ENCODE measurements around the gene NTM. TPM values are rescaled to one million over a fixed set of nuclear protein-coding genes. Genes with fewer than 3 reads are reported as not detected.
A peak's percentile ranks its signal among the peaks of the same experiment; 100 is the strongest.

Gene NTM
- polyA plus RNA-seq, 1 donor (not counting 4 experiments of a cell fraction or from before 2014, with no cell fraction given): 47.9 TPM

DNA sequence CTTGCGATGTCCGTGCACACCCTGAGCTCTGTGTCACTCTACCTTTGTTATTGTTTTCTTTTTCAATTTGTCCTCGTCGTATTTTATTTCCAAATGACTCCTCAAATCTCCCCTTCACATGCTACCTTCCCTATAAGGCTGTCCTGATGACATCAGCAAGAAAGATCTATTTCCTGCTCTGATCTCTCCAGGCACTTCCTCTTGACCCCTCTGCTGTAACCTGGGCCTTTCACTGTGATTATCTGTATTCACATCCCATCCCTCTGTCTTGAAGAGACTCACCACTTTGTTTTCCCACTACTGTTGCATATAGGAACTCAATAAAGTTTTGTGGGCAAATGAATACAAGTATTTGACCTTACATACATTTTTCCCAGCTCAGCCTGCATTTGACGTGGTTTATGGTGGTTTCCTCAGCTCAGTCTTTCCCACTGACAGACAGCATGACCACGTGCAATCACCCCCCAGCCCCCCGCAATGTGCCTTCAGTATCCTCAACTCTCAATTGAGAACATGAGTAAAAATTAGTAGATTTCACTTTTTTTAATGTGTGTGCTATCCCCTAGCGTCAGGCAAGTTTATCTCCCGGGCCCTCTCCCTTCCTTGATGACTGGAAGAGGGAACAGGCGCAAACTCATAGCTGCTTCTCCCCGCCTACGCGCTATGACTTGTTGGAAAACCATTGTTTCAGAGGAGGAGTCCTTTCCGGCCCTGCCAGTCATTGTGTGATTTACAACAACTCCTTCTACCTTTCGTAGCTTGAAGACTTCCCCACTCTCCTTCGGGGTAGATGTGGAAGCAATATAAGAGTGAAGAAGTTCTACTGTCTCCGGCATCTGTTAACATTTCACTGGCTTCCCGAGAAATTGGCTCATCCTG lies 498.5 kb downstream of the NTM start:
- FAIRE-seq: peak; percentile 36

DNA sequence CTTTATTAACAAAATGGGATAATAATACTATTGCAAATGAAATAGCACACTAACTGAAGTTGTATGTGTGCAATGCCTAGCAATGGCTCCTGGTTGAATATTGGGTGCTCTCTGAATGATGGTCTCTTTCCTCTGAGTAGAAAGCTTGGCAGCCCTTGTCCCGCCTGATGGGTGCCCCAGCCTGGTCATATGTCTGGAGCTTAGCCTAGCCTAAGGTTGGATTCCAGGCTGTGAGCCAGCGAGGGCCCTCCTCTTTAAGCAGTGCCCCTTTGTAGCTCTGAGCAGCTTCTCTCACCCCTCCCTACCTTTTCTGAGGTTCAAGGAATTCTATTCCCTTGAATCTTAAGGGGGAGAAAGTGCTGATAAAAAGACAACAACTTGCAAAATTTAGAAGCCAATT lies 499.9 kb downstream of the NTM start:
- Histone ChIP-seq H3K27me3 (ENCODE audit: control insufficient read depth, extremely low read depth, insufficient read depth, low read length) (no peaks in the 10 kb centered on the region), H3K79me2 (ENCODE audit: control insufficient read depth, insufficient read depth, low read length) (no peaks in the 10 kb centered on the region), H3K4me1 (ENCODE audit: control insufficient read depth, extremely low read depth, insufficient read depth, low read length) (peaks cover 7% of the 10 kb centered on the region), H3K9me3 (ENCODE audit: control insufficient read depth, low read depth, low read length) (no peaks in the 10 kb centered on the region), H3K27ac (ENCODE audit: control insufficient read depth, insufficient read depth, low read length) (no peak overlapping the region), H3K4me2 (ENCODE audit: control insufficient read depth, extremely low read depth, insufficient read depth, low read depth, low read length) (no peak overlapping the region), H3K36me3 (ENCODE audit: control insufficient read depth in 2 of 2, extremely low read depth in 1 of 2, insufficient read depth in 2 of 2, low read length in 2 of 2) (no peaks in the 10 kb centered on the region), H2AFZ (ENCODE audit: control insufficient read depth, low read length) (no peak overlapping the region), H3K4me3 (ENCODE audit: control insufficient read depth in 2 of 3, extremely low read depth in 1 of 3, insufficient read depth in 2 of 3, low read depth in 1 of 3, low read length in 3 of 3) (no peak overlapping the region), H3K9me1 (ENCODE audit: control insufficient read depth, extremely low read depth, insufficient read depth, low read length) (no peaks in the 10 kb centered on the region), H3K9ac (ENCODE audit: control insufficient read depth, extremely low read depth, insufficient read depth, low read length) (no peak overlapping the region), H4K20me1 (ENCODE audit: control insufficient read depth, extremely low read depth, insufficient read depth, low read length) (no peaks in the 10 kb centered on the region)
- DNase-seq (ENCODE audit: low read depth, low spot score): no peak
- FAIRE-seq: no peak
- dilution Hi-C loops (cut with MboI; ENCODE audit: extremely low pct_ligation_motif_present, low sequenced_read_pairs): no loop called here
- TF ChIP-seq EZH2 (IDR thresholded peaks at IDR 0.05; ENCODE audit: low read length): no peak
- TF ChIP-seq, protein P1, sequence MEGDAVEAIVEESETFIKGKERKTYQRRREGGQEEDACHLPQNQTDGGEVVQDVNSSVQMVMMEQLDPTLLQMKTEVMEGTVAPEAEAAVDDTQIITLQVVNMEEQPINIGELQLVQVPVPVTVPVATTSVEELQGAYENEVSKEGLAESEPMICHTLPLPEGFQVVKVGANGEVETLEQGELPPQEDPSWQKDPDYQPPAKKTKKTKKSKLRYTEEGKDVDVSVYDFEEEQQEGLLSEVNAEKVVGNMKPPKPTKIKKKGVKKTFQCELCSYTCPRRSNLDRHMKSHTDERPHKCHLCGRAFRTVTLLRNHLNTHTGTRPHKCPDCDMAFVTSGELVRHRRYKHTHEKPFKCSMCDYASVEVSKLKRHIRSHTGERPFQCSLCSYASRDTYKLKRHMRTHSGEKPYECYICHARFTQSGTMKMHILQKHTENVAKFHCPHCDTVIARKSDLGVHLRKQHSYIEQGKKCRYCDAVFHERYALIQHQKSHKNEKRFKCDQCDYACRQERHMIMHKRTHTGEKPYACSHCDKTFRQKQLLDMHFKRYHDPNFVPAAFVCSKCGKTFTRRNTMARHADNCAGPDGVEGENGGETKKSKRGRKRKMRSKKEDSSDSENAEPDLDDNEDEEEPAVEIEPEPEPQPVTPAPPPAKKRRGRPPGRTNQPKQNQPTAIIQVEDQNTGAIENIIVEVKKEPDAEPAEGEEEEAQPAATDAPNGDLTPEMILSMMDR (optimal IDR thresholded peaks at IDR 0.05 in 1 of 3, IDR thresholded peaks at IDR 0.05 in 1 of 3, conservative IDR thresholded peaks at IDR 0.05 in 1 of 3; ENCODE audit: extremely low read depth in 1 of 3, insufficient read depth in 2 of 3, low read length in 3 of 3): no peak

More for the DNA sequence above, 498.5 kb downstream of the NTM start:
- no peaks in the 10 kb centered on the region for H3K36me3 ChIP-seq (ENCODE audit: control insufficient read depth in 2 of 2, extremely low read depth in 1 of 2, insufficient read depth in 2 of 2, low read length in 2 of 2)
- H3K4me3 ChIP-seq (ENCODE audit: control insufficient read depth in 2 of 3, extremely low read depth in 1 of 3, insufficient read depth in 2 of 3, low read depth in 1 of 3, low read length in 3 of 3): no peak overlapping the region
- no peaks in the 10 kb centered on the region for H3K9me1 ChIP-seq (ENCODE audit: control insufficient read depth, extremely low read depth, insufficient read depth, low read length)
- peaks cover 7% of the 10 kb centered on the region for H3K4me1 ChIP-seq (ENCODE audit: control insufficient read depth, extremely low read depth, insufficient read depth, low read length)
- H3K9me3 ChIP-seq (ENCODE audit: control insufficient read depth, low read depth, low read length): no peaks in the 10 kb centered on the region
- H4K20me1 ChIP-seq (ENCODE audit: control insufficient read depth, extremely low read depth, insufficient read depth, low read length): no peaks in the 10 kb centered on the region
- H3K27me3 ChIP-seq (ENCODE audit: control insufficient read depth, extremely low read depth, insufficient read depth, low read length): no peaks in the 10 kb centered on the region
- H3K9ac ChIP-seq (ENCODE audit: control insufficient read depth, extremely low read depth, insufficient read depth, low read length): no peak overlapping the region
- TF ChIP-seq EZH2 (IDR thresholded peaks at IDR 0.05; ENCODE audit: low read length): no peak
- TF ChIP-seq, protein P1 (optimal IDR thresholded peaks at IDR 0.05 in 1 of 3, IDR thresholded peaks at IDR 0.05 in 1 of 3, conservative IDR thresholded peaks at IDR 0.05 in 1 of 3; ENCODE audit: extremely low read depth in 1 of 3, insufficient read depth in 2 of 3, low read length in 3 of 3): no peak
- H2AFZ ChIP-seq (ENCODE audit: control insufficient read depth, low read length): peak overlapping the region; percentile 47
- no peak overlapping the region for H3K27ac ChIP-seq (ENCODE audit: control insufficient read depth, insufficient read depth, low read length)
- H3K79me2 ChIP-seq (ENCODE audit: control insufficient read depth, insufficient read depth, low read length): no peaks in the 10 kb centered on the region
- dilution Hi-C loops (cut with MboI; ENCODE audit: extremely low pct_ligation_motif_present, low sequenced_read_pairs): no loop called here
- H3K4me2 ChIP-seq (ENCODE audit: control insufficient read depth, extremely low read depth, insufficient read depth, low read depth, low read length): no peak overlapping the region
- DNase-seq (ENCODE audit: low read depth, low spot score): no peak
